HEK293 (cell line): ENCODE measurements around the gene GALK1.

Experiments used
- CTCF ChIA-PET: fragments of 350-600 bp; formaldehyde crosslinking; extraction: SDS; loops from one replicate; lab custom pipeline; 2021; ENCODE audit warnings: antibody characterized with exemption; lab: Yijun Ruan, JAX
- POLR2A ChIA-PET: fragments of 300-600 bp; formaldehyde crosslinking; extraction: SDS; loops from one replicate; lab custom pipeline; 2020; ENCODE audit warnings: antibody characterized with exemption, inconsistent platforms; lab: Yijun Ruan, JAX
- H3K27ac ChIP-seq: fragments of 200-500 bp; sonication (Bioruptor generic); 2 replicates; pipeline ENCODE4 v1.5.1; 2014; ENCODE audit warnings: low read depth, low read length, control low read depth, inconsistent platforms; ENCODE audit errors: extremely low read depth
- H3K36me3 ChIP-seq, 2 experiments: fragments of 200-500 bp in 1 of 2; sonication (Bioruptor generic) in 1 of 2; 1 replicate in 1 of 2; 2 replicates in 1 of 2; pipeline ENCODE4 v1.5.1; 2014 to 2017; ENCODE audit warnings: inconsistent platforms in 2 of 2, low read length in 2 of 2; ENCODE audit not compliant: control insufficient read depth in 2 of 2, insufficient read depth in 1 of 2
- H3K4me1 ChIP-seq: fragments of 200-500 bp; sonication (Bioruptor generic); 2 replicates; pipeline ENCODE4 v1.5.1; 2014; ENCODE audit warnings: mild to moderate bottlenecking, low read length, inconsistent platforms; ENCODE audit not compliant: control insufficient read depth, insufficient read depth
- H3K4me3 ChIP-seq: 2 replicates; pipeline ENCODE4 v1.5.1; 2011; ENCODE audit warnings: low read depth, mild to moderate bottlenecking, control low read depth, low read length, moderate library complexity
- H3K9me3 ChIP-seq: fragments of 200-500 bp; sonication (Bioruptor generic); 2 replicates; pipeline ENCODE4 v1.5.1; 2014; ENCODE audit warnings: low read depth, low read length, inconsistent platforms; ENCODE audit not compliant: control insufficient read depth, insufficient read depth
- BCL11B ChIP-seq: fragments of 450-650 bp; formaldehyde crosslinking; IDR thresholded peaks from 2 replicates; pipeline ENCODE4 v1.5.1; 2016; ENCODE audit warnings: low read depth, missing biosample characterization, missing genetic modification characterization
- GLI2 ChIP-seq: fragments of 450-650 bp; formaldehyde crosslinking; IDR thresholded peaks from 2 replicates; pipeline ENCODE4; 2017; ENCODE audit warnings: missing biosample characterization, missing genetic modification characterization, low read depth, borderline replicate concordance
- GLIS2 ChIP-seq: fragments of 450-650 bp; formaldehyde crosslinking; IDR thresholded peaks from 2 replicates; pipeline ENCODE4 v1.5.1; 2016; ENCODE audit warnings: missing biosample characterization, missing genetic modification characterization
- KLF1 ChIP-seq: fragments of 450-650 bp; formaldehyde crosslinking; IDR thresholded peaks from 2 replicates; pipeline ENCODE4 v1.5.1; 2016; ENCODE audit warnings: missing biosample characterization, missing genetic modification characterization
- MYNN ChIP-seq: fragments of 450-650 bp; formaldehyde crosslinking; IDR thresholded peaks from 2 replicates; pipeline ENCODE4 v1.5.1; 2016; ENCODE audit warnings: missing biosample characterization, missing genetic modification characterization, borderline replicate concordance
- OVOL3 ChIP-seq: fragments of 450-650 bp; formaldehyde crosslinking; IDR thresholded peaks from 2 replicates; pipeline ENCODE4 v1.5.1; 2016; ENCODE audit warnings: missing biosample characterization, missing genetic modification characterization
- PRDM2 ChIP-seq: fragments of 450-650 bp; formaldehyde crosslinking; IDR thresholded peaks from 2 replicates; pipeline ENCODE4 v1.5.1; 2016; ENCODE audit warnings: missing biosample characterization, missing genetic modification characterization, borderline replicate concordance
- REPIN1 ChIP-seq: fragments of 450-650 bp; formaldehyde crosslinking; IDR thresholded peaks from 2 replicates; pipeline ENCODE4 v1.5.1; 2017; ENCODE audit warnings: missing biosample characterization, missing genetic modification characterization, low read depth
- ZBTB8A ChIP-seq: fragments of 450-650 bp; formaldehyde crosslinking; IDR thresholded peaks from 2 replicates; pipeline ENCODE4 v1.5.1; 2016; ENCODE audit warnings: missing biosample characterization, missing genetic modification characterization
- ZFP41 ChIP-seq: fragments of 450-650 bp; formaldehyde crosslinking; IDR thresholded peaks from 2 replicates; pipeline ENCODE4 v1.5.1; 2016; ENCODE audit warnings: missing biosample characterization, missing genetic modification characterization, borderline replicate concordance
- ZNF157 ChIP-seq: fragments of 450-650 bp; formaldehyde crosslinking; IDR thresholded peaks from 2 replicates; pipeline ENCODE4 v1.5.1; 2016; ENCODE audit warnings: missing biosample characterization, missing genetic modification characterization
- ZNF2 ChIP-seq: fragments of 450-650 bp; formaldehyde crosslinking; IDR thresholded peaks from 2 replicates; pipeline ENCODE4 v1.5.1; 2016; ENCODE audit warnings: missing biosample characterization, missing genetic modification characterization
- ZNF292 ChIP-seq: fragments of 450-650 bp; formaldehyde crosslinking; IDR thresholded peaks from 2 replicates; pipeline ENCODE4 v1.5.1; 2016; ENCODE audit warnings: low read depth, missing biosample characterization, missing genetic modification characterization, borderline replicate concordance
- ZNF366 ChIP-seq: fragments of 450-650 bp; formaldehyde crosslinking; conservative IDR thresholded peaks from 2 replicates; pipeline ENCODE4 v1.5.1; 2016; ENCODE audit warnings: missing biosample characterization, missing genetic modification characterization
- ZNF423 ChIP-seq: fragments of 450-650 bp; formaldehyde crosslinking; IDR thresholded peaks from 2 replicates; pipeline ENCODE4 v1.5.1; 2016; ENCODE audit warnings: missing biosample characterization, missing genetic modification characterization
- ZNF473 ChIP-seq: fragments of 450-650 bp; formaldehyde crosslinking; IDR thresholded peaks from 2 replicates; pipeline ENCODE4 v1.5.1; 2017; ENCODE audit warnings: missing biosample characterization, missing genetic modification characterization
- ZNF561 ChIP-seq: fragments of 450-650 bp; IDR thresholded peaks from 2 replicates; pipeline ENCODE4 v1.5.1; 2018; ENCODE audit warnings: missing biosample characterization, missing genetic modification characterization, borderline replicate concordance
- ZNF623 ChIP-seq: fragments of 450-650 bp; formaldehyde crosslinking; IDR thresholded peaks from 2 replicates; pipeline ENCODE4 v1.5.1; 2016; ENCODE audit warnings: missing biosample characterization, missing genetic modification characterization
- ZNF692 ChIP-seq: fragments of 450-650 bp; formaldehyde crosslinking; IDR thresholded peaks from 2 replicates; pipeline ENCODE4 v1.5.1; 2016; ENCODE audit warnings: missing biosample characterization, missing genetic modification characterization
- ZNF707 ChIP-seq: fragments of 450-650 bp; formaldehyde crosslinking; IDR thresholded peaks from 2 replicates; pipeline ENCODE4 v1.5.1; 2016; ENCODE audit warnings: missing biosample characterization, missing genetic modification characterization
- ZNF777 ChIP-seq: fragments of 450-650 bp; formaldehyde crosslinking; IDR thresholded peaks from 2 replicates; pipeline ENCODE4 v1.5.1; 2017; ENCODE audit warnings: missing biosample characterization, missing genetic modification characterization, borderline replicate concordance
- ZNF830 ChIP-seq: fragments of 450-650 bp; IDR thresholded peaks from 2 replicates; pipeline ENCODE4 v1.5.0; 2018; ENCODE audit warnings: missing biosample characterization, missing genetic modification characterization, low read depth, mild to moderate bottlenecking, moderate library complexity

The GALK1 gene

GRCh38 chr17:75764417-75764710 is 628 bp downstream of the GALK1 start:
- ChIA-PET CTCF (interaction anchor here (0.5 to 11.0 kb wide), 9 partner anchors 12 to 695 kb away, joined by 3 to 170 read pairs (median 6); partner anchors contain the start of gene SMIM5), POLR2A (interaction anchor here (0.8 to 12.0 kb wide), 4 partner anchors 12 to 370 kb away, joined by 7 to 234 read pairs (median 11); partner anchors contain the start of genes UNK and WBP2)
- TF ChIP-seq BCL11B (tag by site-specific recombination) = 0 out of 2 replicates have a peak, but pooled peaks have one; percentile 11
- no peak for TF ChIP-seq KLF1 (tag by site-specific recombination)
- TF ChIP-seq ZBTB8A = peak; percentile 32; the same call in 1 of the 2 replicates
- Histone ChIP-seq H3K4me1 (peaks cover 1% of the 10 kb centered on the region; the same call in 1 of the 2 replicates), H3K27ac (peak overlapping the region; percentile 70; the same call in 1 of the 2 replicates), H3K4me3 (peak overlapping the region; percentile 63), H3K9me3 (no peaks in the 10 kb centered on the region), H3K36me3 (peaks cover 9 to 16% of the 10 kb centered on the region in 2 experiments; a peak in 2 of 3 replicates)

- H3K27ac ChIP-seq = peak overlapping the region; percentile 70; the same call in 1 of the 2 replicates
- H3K4me3 ChIP-seq = peak overlapping the region; percentile 63
- H3K4me1 ChIP-seq = no peaks in the 10 kb centered on the region; the same call in 1 of the 2 replicates
- TF ChIP-seq ZNF830 (tag by site-specific recombination) = no peak
- TF ChIP-seq ZNF692 (tag by site-specific recombination) = no peak
- TF ChIP-seq ZFP41 = no peak
- TF ChIP-seq ZNF707 (tag by site-specific recombination) = no peak
- TF ChIP-seq PRDM2 (tag by site-specific recombination) = no peak
- peak; percentile 49; the same call in 1 of the 2 replicates for TF ChIP-seq GLIS2 (tag by site-specific recombination)
- H3K36me3 ChIP-seq = peaks cover 9 to 16% of the 10 kb centered on the region in 2 experiments; a peak in 2 of 3 replicates
- no peaks in the 10 kb centered on the region for H3K9me3 ChIP-seq
- ChIA-PET POLR2A (interaction anchor here (1.0 to 12.0 kb wide), 3 partner anchors 13 to 370 kb away, joined by 8 to 234 read pairs (median 14); partner anchors contain the start of gene UNK), CTCF (interaction anchor here (0.5 to 11.0 kb wide), 10 partner anchors 13 to 695 kb away, joined by 3 to 170 read pairs (median 4); partner anchors contain the start of gene SMIM5)
Observed at GRCh38 chr17:75763613-75764416, 1.2 kb downstream of the GALK1 start.

- no peak for TF ChIP-seq MYNN (tag by site-specific recombination)
- TF ChIP-seq ZNF423 (tag by site-specific recombination) = no peak
- no peak for TF ChIP-seq REPIN1 (tag by site-specific recombination)
- TF ChIP-seq ZNF157 (tag by site-specific recombination) = no peak
- TF ChIP-seq ZNF473 (tag by site-specific recombination) = no peak
- no peak for TF ChIP-seq ZNF561 (tag by site-specific recombination)
- no peak for TF ChIP-seq ZNF366 (tag by site-specific recombination)
- TF ChIP-seq ZNF623 (tag by site-specific recombination) = no peak
- TF ChIP-seq OVOL3 = no peak
- no peak for TF ChIP-seq ZNF777 (tag by site-specific recombination)
- TF ChIP-seq ZNF2 (tag by site-specific recombination) = no peak
- no peak for TF ChIP-seq BCL11B (tag by site-specific recombination)
- no peak for TF ChIP-seq ZNF292 (tag by site-specific recombination)
- no peak for TF ChIP-seq GLI2 (tag by site-specific recombination)
- no peaks in the 10 kb centered on the region; the same call in 1 of the 2 replicates for H3K4me1 ChIP-seq
- CTCF ChIA-PET = interaction anchor here (0.9 to 11.0 kb wide), 5 partner anchors 13 to 130 kb away, joined by 3 to 170 read pairs (median 4); partner anchors contain the start of gene SMIM5
- H3K4me3 ChIP-seq = no peak overlapping the region
- peaks cover 9 to 18% of the 10 kb centered on the region in 2 experiments; a peak in 2 of 3 replicates for H3K36me3 ChIP-seq
- POLR2A ChIA-PET = interaction anchor here (1.0 to 12.0 kb wide), 2 partner anchors 13 to 22 kb away, joined by 3 to 234 read pairs; partner anchors contain the start of gene UNK
- H3K27ac ChIP-seq = no peak overlapping the region
- no peaks in the 10 kb centered on the region for H3K9me3 ChIP-seq
Observed at GRCh38 chr17:75763269-75763607, 1.8 kb downstream of the GALK1 start.
